Tibial artery (tissue), 4 donors: ENCODE measurements around the gene USH1G.

Experiments
- DNase-seq, 2 donors: peaks; one replicate each; pipeline ENCODE4 v3.0.0-alpha.2; 2019
- H3K27ac ChIP-seq, 2 donors: fragments of 200-600 bp; sonication (generic) in 1 of 2; 1 replicate in 1 of 2; 2 replicates in 1 of 2; pipeline ENCODE4 v1.5.1; 2018 to 2019; ENCODE audit warnings: mild to moderate bottlenecking in 1 of 2
- H3K27me3 ChIP-seq, 2 donors: fragments of 200-600 bp; sonication (generic) in 1 of 2; one replicate each; pipeline versions ENCODE4 v1.5.1 to v1.6.0; 2016 to 2019
- H3K36me3 ChIP-seq, 3 donors: fragments of 200-600 bp; sonication (generic) in 2 of 3; one replicate each; pipeline ENCODE4 v1.5.1; 2016 to 2019; ENCODE audit warnings: mild to moderate bottlenecking in 2 of 3
- H3K4me1 ChIP-seq, 4 donors: fragments of 200-600 bp; sonication (generic) in 2 of 4; 1 replicate in 3 of 4; 2 replicates in 1 of 4; pipeline ENCODE4 v1.5.1; 2016 to 2019
- H3K4me3 ChIP-seq, 2 donors: fragments of 200-600 bp; sonication (generic) in 1 of 2; 1 replicate in 1 of 2; 2 replicates in 1 of 2; pipeline ENCODE4 v1.5.1; 2018 to 2019; ENCODE audit warnings: mild to moderate bottlenecking in 2 of 2
- H3K9me3 ChIP-seq, 3 donors: fragments of 200-600 bp; sonication (generic) in 1 of 3; one replicate each; pipeline ENCODE4 v1.5.1; 2016 to 2019
- CTCF ChIP-seq, 2 experiments: fragments of 200-600 bp in 1 of 2; fragments of 450-650 bp in 1 of 2; IDR thresholded peaks; one replicate each; pipeline ENCODE4 v1.5.1; 2017 to 2019; ENCODE audit warnings: antibody characterized with exemption in 2 of 2, mild to moderate bottlenecking in 1 of 2, moderate library complexity in 1 of 2
- intact Hi-C: fragments of 100-400 bp; cut with DNase I; formaldehyde crosslinking; loops from one replicate; pipeline ENCODE4 v1.15.0; 2023; ENCODE audit warnings: low total_unique reads

Gene USH1G

DNA sequence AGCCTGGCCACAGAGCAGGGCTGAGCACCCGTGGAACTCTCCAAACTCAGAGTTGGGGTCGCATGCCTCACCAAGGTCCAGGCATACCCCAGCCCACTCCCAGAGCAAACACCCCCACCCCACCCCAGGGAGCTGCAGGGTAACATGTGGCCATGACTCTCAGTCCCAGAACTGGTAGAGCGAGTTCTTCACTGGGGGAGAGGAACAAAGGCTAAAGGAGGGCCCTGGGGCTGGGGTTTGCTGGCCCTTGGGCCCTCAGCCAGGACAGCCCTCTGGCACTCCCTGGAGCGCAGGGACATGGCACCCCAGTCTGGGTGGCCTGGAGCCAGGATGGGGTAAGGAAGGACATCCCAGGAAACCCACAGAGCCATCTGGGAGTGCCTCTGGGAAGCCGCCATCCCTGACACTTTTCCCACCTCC is 45.3 kb upstream of the USH1G start:
- Histone ChIP-seq H3K9me3 (no peaks in the 10 kb centered on the region), H3K4me3 (no peak overlapping the region), H3K27me3 (peaks cover 0 to 48% of the 10 kb centered on the region in 2 donors), H3K4me1 (peaks cover 0 to 33% (median 17%) of the 10 kb centered on the region in 4 donors), H3K27ac (no peak overlapping the region), H3K36me3 (no peaks in the 10 kb centered on the region)
- intact Hi-C loops = loop anchor here (10.0 kb wide), 1 partner anchor 236 kb away; the partner anchor contains the start of gene NUP85
- TF ChIP-seq CTCF (IDR thresholded peaks at IDR 0.05) = no peak
- no peak for DNase-seq

DNA sequence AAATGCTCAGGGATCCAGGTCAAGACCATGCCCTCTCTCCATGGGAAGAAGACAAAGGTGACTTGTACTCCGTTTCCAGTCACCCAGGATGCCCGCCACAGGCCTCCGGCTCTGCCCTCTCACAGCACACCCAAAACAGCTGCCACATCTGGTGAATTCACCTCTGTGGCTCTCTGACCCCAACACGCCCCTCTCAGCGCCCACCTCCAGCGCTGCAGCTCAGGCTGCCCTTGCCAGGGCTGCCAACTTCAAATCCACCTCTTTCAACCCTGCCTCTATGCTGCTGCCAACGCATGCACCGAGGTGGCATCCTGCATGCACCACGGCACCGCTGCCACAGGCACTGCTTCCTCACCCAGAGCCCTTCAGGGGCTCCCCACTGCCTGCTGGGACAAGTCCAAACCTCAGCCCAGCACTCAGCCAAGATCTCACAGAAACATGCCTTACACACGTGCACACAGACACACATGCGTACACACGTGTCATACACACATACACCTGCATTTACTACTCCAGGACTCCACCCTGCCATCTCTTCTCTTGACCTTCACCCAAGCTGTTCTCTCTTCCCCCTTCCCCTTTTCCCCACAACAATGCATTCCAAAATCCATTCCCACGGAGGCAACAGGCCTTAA is 42.0 kb upstream of the USH1G start:
- Histone ChIP-seq H3K27ac (no peak overlapping the region), H3K36me3 (no peaks in the 10 kb centered on the region), H3K4me1 (peaks cover 0 to 15% (median 0%) of the 10 kb centered on the region in 4 donors), H3K4me3 (no peak overlapping the region), H3K9me3 (no peaks in the 10 kb centered on the region), H3K27me3 (peaks cover 0 to 29% of the 10 kb centered on the region in 2 donors)
- intact Hi-C loops = loop anchor here (5.0 to 10.0 kb wide), 2 partner anchors 47 to 240 kb away; partner anchors contain the start of genes MRPL58 and NUP85
- no peak for DNase-seq
- TF ChIP-seq CTCF (IDR thresholded peaks at IDR 0.05) = no peak

GRCh38 chr17:74964246-74964761 is 41.2 kb upstream of the USH1G start:
- Histone ChIP-seq H3K27ac (no peak overlapping the region), H3K27me3 (peaks cover 0 to 26% of the 10 kb centered on the region in 2 donors), H3K9me3 (no peaks in the 10 kb centered on the region), H3K4me3 (no peak overlapping the region), H3K4me1 (peaks cover 0 to 15% (median 0%) of the 10 kb centered on the region in 4 donors), H3K36me3 (no peaks in the 10 kb centered on the region)
- TF ChIP-seq CTCF (IDR thresholded peaks at IDR 0.05) = no peak
- intact Hi-C loops = loop anchor here (5.0 to 10.0 kb wide), 2 partner anchors 48 to 240 kb away; partner anchors contain the start of genes MRPL58 and NUP85
- DNase-seq = no peak

DNA sequence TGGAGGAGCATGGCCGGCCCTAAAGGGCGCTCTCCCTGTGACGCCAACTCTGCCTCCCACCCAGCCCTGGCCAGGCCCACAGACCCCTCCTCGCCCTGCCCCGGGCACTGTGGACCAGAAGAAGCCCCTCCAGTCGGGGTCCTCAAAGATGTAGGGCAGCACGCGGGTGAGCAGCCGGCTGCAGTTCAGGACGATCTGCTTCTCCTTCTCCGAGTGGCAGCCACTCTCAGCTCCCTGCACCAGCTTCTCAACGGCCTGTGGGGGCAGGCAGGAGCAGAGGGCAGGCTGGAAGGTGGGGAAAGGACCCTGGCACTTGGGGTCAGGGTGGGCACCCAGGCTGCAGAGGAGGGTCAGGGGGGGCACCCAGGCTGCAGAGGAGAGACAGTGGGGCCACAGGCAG is 40.6 kb upstream of the USH1G start:
- no peak overlapping the region for H3K4me3 ChIP-seq
- no peaks in the 10 kb centered on the region for H3K36me3 ChIP-seq
- H3K27ac ChIP-seq = no peak overlapping the region
- H3K4me1 ChIP-seq = peaks cover 0 to 13% (median 0%) of the 10 kb centered on the region in 4 donors
- no peak for DNase-seq
- intact Hi-C loops = loop anchor here (5.0 to 10.0 kb wide), 2 partner anchors 49 to 241 kb away; partner anchors contain the start of genes MRPL58 and NUP85
- H3K27me3 ChIP-seq = peaks cover 0 to 21% of the 10 kb centered on the region in 2 donors
- TF ChIP-seq CTCF (IDR thresholded peaks at IDR 0.05) = no peak
- no peaks in the 10 kb centered on the region for H3K9me3 ChIP-seq

DNA sequence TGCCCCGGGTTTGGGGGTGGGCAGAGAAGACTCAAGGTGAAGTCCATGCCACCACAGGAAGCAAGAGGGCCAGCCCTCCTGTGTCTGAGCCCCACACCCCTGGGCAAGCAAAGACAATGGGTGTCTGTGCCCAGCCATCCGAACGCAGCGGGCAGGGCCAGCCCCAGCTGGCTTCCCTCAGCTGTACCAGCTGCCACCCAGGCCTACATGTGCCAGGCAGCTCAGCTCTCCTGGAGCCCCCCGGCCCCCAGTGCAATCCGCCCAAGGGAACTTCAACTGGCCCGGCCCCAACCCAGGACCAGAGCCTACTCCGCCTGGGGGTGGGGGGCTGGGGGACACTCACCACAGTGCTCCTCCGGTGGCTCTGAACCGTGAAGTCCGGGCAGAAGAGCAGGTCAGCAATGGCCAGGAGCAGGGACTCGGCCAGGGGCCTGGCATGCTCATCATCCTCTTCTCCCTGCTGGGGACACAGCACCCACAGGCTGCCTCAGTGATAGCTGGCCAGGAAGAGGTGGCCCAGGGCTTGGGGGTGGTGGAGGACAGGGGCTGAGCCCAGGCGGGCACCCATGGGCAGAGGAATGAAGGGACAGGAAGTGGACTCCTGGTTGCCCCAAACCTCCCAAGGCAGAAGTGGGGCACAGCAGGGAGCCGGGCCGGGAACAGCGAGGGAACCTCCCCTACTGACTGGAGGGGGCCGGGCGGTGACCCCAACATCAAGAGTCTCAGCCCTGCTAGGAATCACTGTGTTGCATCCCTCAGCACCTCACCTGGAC is 39.8 kb upstream of the USH1G start:
- Histone ChIP-seq H3K27me3 (peaks cover 0 to 28% of the 10 kb centered on the region in 2 donors), H3K36me3 (no peaks in the 10 kb centered on the region)
- DNase-seq = no peak

More for the DNA sequence above, 39.8 kb upstream of the USH1G start:
- TF ChIP-seq CTCF (IDR thresholded peaks at IDR 0.05) = no peak
- intact Hi-C loops = loop anchor here (5.0 to 10.0 kb wide), 2 partner anchors 49 to 242 kb away; partner anchors contain the start of genes MRPL58 and NUP85
- Histone ChIP-seq H3K4me1 (peaks cover 0 to 7% (median 0%) of the 10 kb centered on the region in 4 donors), H3K9me3 (no peaks in the 10 kb centered on the region), H3K27ac (no peak overlapping the region), H3K4me3 (no peak overlapping the region)
